Measurements from ENCODE around the gene LRP1B.
A peak's percentile ranks its signal among the peaks of the same experiment; 100 is the strongest.

- peak; percentile 44 to 50 for TF ChIP-seq RAD21 (IDR thresholded peaks at IDR 0.05 in 1 of 2, conservative IDR thresholded peaks at IDR 0.05 in 1 of 2; ENCODE audit: low read depth in 2 of 2, low read length in 2 of 2)
- TF ChIP-seq, protein P1, sequence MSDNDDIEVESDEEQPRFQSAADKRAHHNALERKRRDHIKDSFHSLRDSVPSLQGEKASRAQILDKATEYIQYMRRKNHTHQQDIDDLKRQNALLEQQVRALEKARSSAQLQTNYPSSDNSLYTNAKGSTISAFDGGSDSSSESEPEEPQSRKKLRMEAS (IDR thresholded peaks at IDR 0.05), result no peak
- TF ChIP-seq CTCF (IDR thresholded peaks at IDR 0.05; ENCODE audit: control extremely low read depth in 1 of 3, insufficient read depth in 1 of 3, low read depth in 1 of 3, low read length in 3 of 3), result peak in 1 of 3 experiments; percentile 36; a peak in 2 of 4 replicates
- no peak for TF ChIP-seq TCF12 (IDR thresholded peaks at IDR 0.05; ENCODE audit: low read depth, low read length)
- TF ChIP-seq MAFK (IDR thresholded peaks at IDR 0.05; ENCODE audit: low read depth, low read length), result no peak
- TF ChIP-seq EZH2 (IDR thresholded peaks at IDR 0.05; ENCODE audit: low read depth, low read length, severe bottlenecking), result no peak
- no peak for TF ChIP-seq TAF1 (IDR thresholded peaks at IDR 0.05; ENCODE audit: low read depth, low read length)
- TF ChIP-seq SIN3A (conservative IDR thresholded peaks at IDR 0.05 in 1 of 2, IDR thresholded peaks at IDR 0.05 in 1 of 2; ENCODE audit: low read depth in 1 of 2, low read length in 2 of 2), result no peak
- TF ChIP-seq BRCA1 (IDR thresholded peaks at IDR 0.05; ENCODE audit: low read depth, low read length), result no peak
- no peak for TF ChIP-seq ASH2L (IDR thresholded peaks at IDR 0.05; ENCODE audit: low read length)
These were observed 188.6 kb downstream of the LRP1B start for GRCh38 chr2:141942006-141942789.

Measured in H1 (cell line).